K562 (cell line): ENCODE measurements around the gene PI16.
"Not testable (repeated sequence)": the region's sequence is repeated elsewhere in the genome, so short reads cannot be mapped to it uniquely, and the experiment has no call there.

Source experiments
- CEBPB ChIP-seq: fragments of 450-650 bp; IDR thresholded peaks from 2 replicates; pipeline ENCODE4 v1.6.1; 2016; ENCODE audit warnings: missing genetic modification characterization, missing compliant biosample characterization
- CREM ChIP-seq: IDR thresholded peaks from 2 replicates; pipeline ENCODE4 v1.6.1; 2014; ENCODE audit warnings: antibody characterized with exemption, low read depth
- CTCF ChIP-seq, 3 experiments: IDR thresholded peaks in 2 of 3; conservative IDR thresholded peaks in 1 of 3; 2 replicates each; pipeline ENCODE4 v1.5.1; 2011 to 2012; ENCODE audit warnings: low read length in 3 of 3, mild to moderate bottlenecking in 3 of 3, control low read depth in 2 of 3, improper control_type of control experiment in 1 of 3, inconsistent platforms in 1 of 3, low read depth in 1 of 3, mixed read lengths in 1 of 3, moderate library complexity in 1 of 3; ENCODE audit not compliant: insufficient read depth in 2 of 3
- ERF ChIP-seq: fragments of 450-650 bp; formaldehyde crosslinking; IDR thresholded peaks from 2 replicates; pipeline ENCODE4 v1.4.0; 2020; ENCODE audit warnings: mild to moderate bottlenecking, mixed read lengths
- EZH2 ChIP-seq: IDR thresholded peaks from 2 replicates; pipeline ENCODE4 v1.6.1; 2012; ENCODE audit warnings: low read depth, mild to moderate bottlenecking, inconsistent platforms, low read length, borderline replicate concordance
- FOSL1 ChIP-seq: fragments of 200-800 bp; sonication (Bioruptor generic); conservative IDR thresholded peaks from 2 replicates; pipeline ENCODE4 v1.6.1; 2016; ENCODE audit warnings: missing genetic modification characterization, missing compliant biosample characterization
- LARP7 ChIP-seq: fragments of 450-650 bp; IDR thresholded peaks from 2 replicates; pipeline ENCODE4 v1.6.1; 2016
- POLR2AphosphoS2 ChIP-seq: IDR thresholded peaks from 2 replicates; pipeline ENCODE4 v1.6.1; 2012; ENCODE audit warnings: low read length, improper control_type of control experiment
- SREBF1 ChIP-seq: fragments of 150-350 bp; IDR thresholded peaks from 2 replicates; pipeline ENCODE4 v1.6.1; 2014; ENCODE audit warnings: antibody characterized with exemption, low read depth, low read length, borderline replicate concordance
- SRSF7 ChIP-seq: fragments of 200-400 bp; formaldehyde crosslinking; optimal IDR thresholded peaks from 2 replicates; pipeline ENCODE3; 2017; ENCODE audit warnings: mild to moderate bottlenecking, low read depth, low read length
- ZC3H11A ChIP-seq: IDR thresholded peaks from 2 replicates; pipeline ENCODE4 v1.6.1; 2012; ENCODE audit warnings: low read depth, low read length, improper control_type of control experiment
- ZNF384 ChIP-seq: IDR thresholded peaks from 2 replicates; pipeline ENCODE4 v1.6.1; 2012; ENCODE audit warnings: low read depth, low read length, improper control_type of control experiment

- TF ChIP-seq FOSL1 (tag); CEBPB (tag); POLR2AphosphoS2; ERF (CRISPR knock-in tag); EZH2; SREBF1; CTCF (IDR thresholded peaks at IDR 0.05 in 2 of 3, conservative IDR thresholded peaks at IDR 0.05 in 1 of 3; ENCODE audit: insufficient read depth in 2 of 3, low read depth in 1 of 3, low read length in 3 of 3); ZC3H11A; ZNF384; CREM; LARP7; SRSF7: not testable (repeated sequence)
Observed at GRCh38 chr6:36941561-36941960, 13.0 kb upstream of the PI16 start.
